CD14-positive monocyte (primary cell): ENCODE measurements around the gene PIK3C3. TPM values are rescaled to one million over a fixed set of nuclear protein-coding genes. Genes with fewer than 3 reads are reported as not detected.
A peak's percentile ranks its signal among the peaks of the same experiment; 100 is the strongest.

Experiments used
- DNase-seq, 3 donors: peaks; one replicate each; pipeline ENCODE4 v3.0.0-alpha.2; 2011 to 2022
- H2AFZ ChIP-seq: 2 replicates; pipeline ENCODE4 v1.6.0; 2012; ENCODE audit warnings: mild to moderate bottlenecking, low read depth, low read length, inconsistent platforms; ENCODE audit not compliant: insufficient read depth, poor library complexity, severe bottlenecking
- H3K27ac ChIP-seq, 2 donors: 1 replicate in 1 of 2; 2 replicates in 1 of 2; pipeline ENCODE4 v1.5.1; 2012 to 2013; ENCODE audit warnings: low read length in 2 of 2, control low read depth in 1 of 2, inconsistent platforms in 1 of 2, low read depth in 1 of 2, mild to moderate bottlenecking in 1 of 2
- H3K27me3 ChIP-seq, 2 donors: one replicate each; pipeline versions ENCODE4 v1.6.0 to v1.6.1; 2011 to 2013; ENCODE audit warnings: low read length in 2 of 2; ENCODE audit not compliant: control insufficient read depth in 2 of 2, insufficient read depth in 2 of 2
- H3K36me3 ChIP-seq, 2 donors: replicated peaks in 1 of 2; 1 replicate in 1 of 2; 2 replicates in 1 of 2; pipeline versions ENCODE4 v1.5.1 to v1.6.1; 2012 to 2013; ENCODE audit warnings: low read length in 2 of 2, control low read depth in 1 of 2, inconsistent platforms in 1 of 2, mild to moderate bottlenecking in 1 of 2; ENCODE audit not compliant: insufficient read depth in 2 of 2, control insufficient read depth in 1 of 2
- H3K4me1 ChIP-seq, 2 donors: 1 replicate in 1 of 2; 2 replicates in 1 of 2; pipeline versions ENCODE4 v1.5.1 to v1.6.1; 2012 to 2013; ENCODE audit warnings: low read length in 2 of 2, control low read depth in 1 of 2, inconsistent platforms in 1 of 2, mild to moderate bottlenecking in 1 of 2, moderate library complexity in 1 of 2; ENCODE audit not compliant: insufficient read depth in 2 of 2, control insufficient read depth in 1 of 2
- H3K4me2 ChIP-seq: replicated peaks from 2 replicates; pipeline ENCODE3; 2012; ENCODE audit warnings: low read length, moderate library complexity, mild to moderate bottlenecking; ENCODE audit not compliant: poor library complexity, severe bottlenecking; ENCODE audit errors: extremely low read depth
- H3K4me3 ChIP-seq, 3 experiments: fragments of 200-600 bp in 1 of 3; sonication (generic) in 1 of 3; replicated peaks in 1 of 3; 1 replicate in 2 of 3; 2 replicates in 1 of 3; pipeline ENCODE4 v1.5.1; 2011 to 2013; ENCODE audit warnings: low read length in 3 of 3, mild to moderate bottlenecking in 3 of 3, control low read depth in 2 of 3, low read depth in 2 of 3, inconsistent platforms in 1 of 3, moderate library complexity in 1 of 3
- H3K79me2 ChIP-seq: 2 replicates; pipeline ENCODE4 v1.6.0; 2012; ENCODE audit warnings: mild to moderate bottlenecking, control low read depth, inconsistent platforms, low read length, moderate library complexity; ENCODE audit not compliant: insufficient read depth
- H3K9ac ChIP-seq: 2 replicates; pipeline ENCODE4 v1.6.0; 2017; ENCODE audit warnings: low read length, mild to moderate bottlenecking; ENCODE audit not compliant: insufficient read depth, poor library complexity, severe bottlenecking
- H3K9me3 ChIP-seq, 2 donors: replicated peaks in 1 of 2; 1 replicate in 1 of 2; 2 replicates in 1 of 2; pipeline versions ENCODE4 v1.5.1 to v1.6.1; 2012 to 2013; ENCODE audit warnings: low read length in 2 of 2, control low read depth in 1 of 2; ENCODE audit not compliant: control insufficient read depth in 1 of 2, insufficient read depth in 1 of 2
- H4K20me1 ChIP-seq: 2 replicates; pipeline ENCODE4 v1.6.0; 2012; ENCODE audit warnings: mild to moderate bottlenecking, low read length, control low read depth, moderate library complexity; ENCODE audit not compliant: insufficient read depth
- H3K27ac Mint-ChIP-seq, 7 donors: one replicate each; pipeline ENCODE4 v1.8.0; 2020; ENCODE audit warnings: mild to moderate bottlenecking in 7 of 7, mixed read lengths in 7 of 7, moderate library complexity in 6 of 7, inconsistent platforms in 2 of 7
- H3K27me3 Mint-ChIP-seq, 3 donors: one replicate each; pipeline ENCODE4 v1.8.0; 2021 to 2022; ENCODE audit warnings: low read depth in 3 of 3, mild to moderate bottlenecking in 3 of 3, mixed read lengths in 3 of 3, moderate library complexity in 3 of 3, inconsistent platforms in 1 of 3
- H3K36me3 Mint-ChIP-seq, 2 donors: one replicate each; pipeline ENCODE4 v1.8.0; 2020; ENCODE audit warnings: mixed read lengths in 2 of 2, inconsistent platforms in 1 of 2, mild to moderate bottlenecking in 1 of 2
- H3K4me1 Mint-ChIP-seq: one replicate; pipeline ENCODE4 v1.8.0; 2020; ENCODE audit warnings: mild to moderate bottlenecking, mixed read lengths
- H3K4me3 Mint-ChIP-seq, 2 donors: one replicate each; pipeline ENCODE4 v1.8.0; 2020; ENCODE audit warnings: mild to moderate bottlenecking in 2 of 2, mixed read lengths in 2 of 2, moderate library complexity in 1 of 2
- H3K9me3 Mint-ChIP-seq, 7 donors: one replicate each; pipeline ENCODE4 v1.8.0; 2020 to 2022; ENCODE audit warnings: mixed read lengths in 7 of 7, mild to moderate bottlenecking in 6 of 7, moderate library complexity in 6 of 7, inconsistent platforms in 2 of 7
- WGBS: methylation state at CpG from one replicate; pipeline ENCODE4 v1.1.5; 2013; ENCODE audit warnings: missing lambda C conversion rate; ENCODE audit not compliant: insufficient coverage; 5-methylcytosine and 5-hydroxymethylcytosine counted together
- intact Hi-C, 2 donors: fragments of 100-400 bp; cut with micrococcal nuclease; formaldehyde crosslinking; loops; one replicate each; pipeline versions ENCODE4 v1.15.0 to v1.15.1; 2023
- polyA plus RNA-seq, 3 donors: library from polyadenylated mRNA; depleted of rRNA in 1 of 3; unstranded in 2 of 3; stranded (reverse) in 1 of 3; fragments of 300-500 nt in 2 of 3; fragments of >200 nt in 1 of 3; fragmentation: Illumina TruSeq in 2 of 3; gene quantifications; 1 replicate in 2 of 3; 2 replicates in 1 of 3; pipeline ENCODE4 v1.2.3, GENCODE V29; 2012 to 2021
- TF ChIP-seq, protein P1 (sequence below): fragments of 200-600 bp; IDR thresholded peaks from one replicate; pipeline ENCODE4 v1.8.0; 2022; ENCODE audit warnings: antibody characterized with exemption, mild to moderate bottlenecking

The PIK3C3 gene
- polyA plus RNA-seq, 3 donors: 16.5 to 29.1 (median 25.9) TPM

GRCh38 chr18:41933778-41934177 is 21.3 kb upstream of the PIK3C3 start:
- no peak overlapping the region for H3K27ac ChIP-seq
- 96% methylated on average over 3 of the region's 4 CpGs for WGBS
- H3K4me1 ChIP-seq: peaks cover 14 to 21% of the 10 kb centered on the region in 2 donors
- H3K4me2 ChIP-seq: no peak overlapping the region
- H4K20me1 ChIP-seq: no peaks in the 10 kb centered on the region
- Mint-ChIP-seq H3K4me1 (peaks cover 19% of the 10 kb centered on the region), H3K27ac (no peak overlapping the region), H3K4me3 (no peak overlapping the region), H3K9me3 (peaks cover 0 to 2% (median 0%) of the 10 kb centered on the region in 7 donors), H3K27me3 (peaks cover 0 to 2% (median 1%) of the 10 kb centered on the region in 3 donors), H3K36me3 (no peaks in the 10 kb centered on the region)
- no peaks in the 10 kb centered on the region for H3K27me3 ChIP-seq
- H3K36me3 ChIP-seq: no peaks in the 10 kb centered on the region
- intact Hi-C loops: no loop called here
- no peak overlapping the region for H3K9ac ChIP-seq
- no peaks in the 10 kb centered on the region for H3K9me3 ChIP-seq
- H2AFZ ChIP-seq: no peak overlapping the region
- H3K4me3 ChIP-seq: no peak overlapping the region
- H3K79me2 ChIP-seq: no peaks in the 10 kb centered on the region
- DNase-seq: no peak
- TF ChIP-seq, protein P1, sequence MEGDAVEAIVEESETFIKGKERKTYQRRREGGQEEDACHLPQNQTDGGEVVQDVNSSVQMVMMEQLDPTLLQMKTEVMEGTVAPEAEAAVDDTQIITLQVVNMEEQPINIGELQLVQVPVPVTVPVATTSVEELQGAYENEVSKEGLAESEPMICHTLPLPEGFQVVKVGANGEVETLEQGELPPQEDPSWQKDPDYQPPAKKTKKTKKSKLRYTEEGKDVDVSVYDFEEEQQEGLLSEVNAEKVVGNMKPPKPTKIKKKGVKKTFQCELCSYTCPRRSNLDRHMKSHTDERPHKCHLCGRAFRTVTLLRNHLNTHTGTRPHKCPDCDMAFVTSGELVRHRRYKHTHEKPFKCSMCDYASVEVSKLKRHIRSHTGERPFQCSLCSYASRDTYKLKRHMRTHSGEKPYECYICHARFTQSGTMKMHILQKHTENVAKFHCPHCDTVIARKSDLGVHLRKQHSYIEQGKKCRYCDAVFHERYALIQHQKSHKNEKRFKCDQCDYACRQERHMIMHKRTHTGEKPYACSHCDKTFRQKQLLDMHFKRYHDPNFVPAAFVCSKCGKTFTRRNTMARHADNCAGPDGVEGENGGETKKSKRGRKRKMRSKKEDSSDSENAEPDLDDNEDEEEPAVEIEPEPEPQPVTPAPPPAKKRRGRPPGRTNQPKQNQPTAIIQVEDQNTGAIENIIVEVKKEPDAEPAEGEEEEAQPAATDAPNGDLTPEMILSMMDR: no peak

DNA sequence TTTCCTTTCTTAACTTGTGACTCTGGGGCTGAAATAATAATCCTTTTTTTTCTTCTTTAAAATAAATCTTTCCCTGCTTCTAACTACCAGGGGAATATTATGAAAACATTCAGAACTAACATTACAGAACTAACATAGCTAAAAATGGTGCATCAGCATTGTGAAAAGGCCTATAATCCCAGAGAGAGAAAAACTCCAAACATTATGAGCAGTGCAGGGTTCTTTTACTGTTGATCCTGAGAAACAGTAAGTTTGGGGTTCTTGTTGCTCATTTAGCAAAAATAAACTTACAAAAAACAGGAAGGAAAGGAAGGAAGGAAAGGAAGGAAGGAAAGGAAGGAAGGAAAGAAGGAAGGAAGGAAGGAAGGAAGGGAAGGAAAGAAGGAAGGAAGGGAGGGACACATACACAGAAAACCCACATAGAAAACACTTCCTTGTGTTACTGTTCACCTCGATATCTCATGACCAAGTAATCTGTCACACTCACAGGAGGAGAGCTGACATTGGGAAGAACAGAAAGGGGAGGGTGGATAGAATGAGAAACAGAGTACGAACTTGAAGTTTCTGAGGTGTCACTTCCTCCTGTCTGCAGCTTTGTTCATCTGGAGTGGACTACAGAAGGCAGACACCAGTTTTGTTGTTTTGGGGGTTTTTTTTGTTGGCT is 18.4 kb upstream of the PIK3C3 start:
- H3K27me3 ChIP-seq: no peaks in the 10 kb centered on the region
- H3K4me1 Mint-ChIP-seq: peaks cover 16% of the 10 kb centered on the region
- H3K4me3 ChIP-seq: no peak overlapping the region
- H3K4me2 ChIP-seq: no peak overlapping the region
- intact Hi-C loops: no loop called here
- H3K27me3 Mint-ChIP-seq: peaks cover 0 to 4% (median 1%) of the 10 kb centered on the region in 3 donors
- H3K27ac Mint-ChIP-seq: peak overlapping the region in 3 of 7 donors; percentile 16 to 58 (median 35)
- no peaks in the 10 kb centered on the region for H4K20me1 ChIP-seq
- no peak overlapping the region for H3K9ac ChIP-seq
- no peak overlapping the region for H2AFZ ChIP-seq
- peaks cover 10 to 15% of the 10 kb centered on the region in 2 donors for H3K4me1 ChIP-seq
- H3K27ac ChIP-seq: peak overlapping the region in 1 of 2 donors; percentile 11
- TF ChIP-seq, protein P1: no peak
- peak overlapping the region in 1 of 2 donors; percentile 18 for H3K4me3 Mint-ChIP-seq
- H3K9me3 Mint-ChIP-seq: peaks cover 0 to 2% (median 0%) of the 10 kb centered on the region in 7 donors
- H3K36me3 ChIP-seq: no peaks in the 10 kb centered on the region
- H3K79me2 ChIP-seq: no peaks in the 10 kb centered on the region
- no peaks in the 10 kb centered on the region for H3K9me3 ChIP-seq
- peak in 1 of 3 donors; percentile 36 for DNase-seq
- no peaks in the 10 kb centered on the region for H3K36me3 Mint-ChIP-seq
- 0% methylated on average over 1 of the region's 2 CpGs for WGBS
